Activated naive CD8-positive, alpha-beta T cell (primary cell): ENCODE measurements around the gene AKR1C8.

Source experiments
- H3K27ac Mint-ChIP-seq: one replicate; pipeline ENCODE4 v1.8.0; 2021; ENCODE audit warnings: mixed read lengths
- H3K27me3 Mint-ChIP-seq: one replicate; pipeline ENCODE4 v1.8.0; 2021; ENCODE audit warnings: mixed read lengths
- H3K36me3 Mint-ChIP-seq: one replicate; pipeline ENCODE4 v1.8.0; 2021; ENCODE audit warnings: mixed read lengths
- H3K4me1 Mint-ChIP-seq: one replicate; pipeline ENCODE4 v1.8.0; 2021; ENCODE audit warnings: low read depth, mixed read lengths
- H3K4me3 Mint-ChIP-seq: one replicate; pipeline ENCODE4 v1.8.0; 2021; ENCODE audit warnings: mild to moderate bottlenecking, mixed read lengths
- H3K9me3 Mint-ChIP-seq: one replicate; pipeline ENCODE4 v1.8.0; 2021; ENCODE audit warnings: low read depth, mixed read lengths

Gene AKR1C8

DNA sequence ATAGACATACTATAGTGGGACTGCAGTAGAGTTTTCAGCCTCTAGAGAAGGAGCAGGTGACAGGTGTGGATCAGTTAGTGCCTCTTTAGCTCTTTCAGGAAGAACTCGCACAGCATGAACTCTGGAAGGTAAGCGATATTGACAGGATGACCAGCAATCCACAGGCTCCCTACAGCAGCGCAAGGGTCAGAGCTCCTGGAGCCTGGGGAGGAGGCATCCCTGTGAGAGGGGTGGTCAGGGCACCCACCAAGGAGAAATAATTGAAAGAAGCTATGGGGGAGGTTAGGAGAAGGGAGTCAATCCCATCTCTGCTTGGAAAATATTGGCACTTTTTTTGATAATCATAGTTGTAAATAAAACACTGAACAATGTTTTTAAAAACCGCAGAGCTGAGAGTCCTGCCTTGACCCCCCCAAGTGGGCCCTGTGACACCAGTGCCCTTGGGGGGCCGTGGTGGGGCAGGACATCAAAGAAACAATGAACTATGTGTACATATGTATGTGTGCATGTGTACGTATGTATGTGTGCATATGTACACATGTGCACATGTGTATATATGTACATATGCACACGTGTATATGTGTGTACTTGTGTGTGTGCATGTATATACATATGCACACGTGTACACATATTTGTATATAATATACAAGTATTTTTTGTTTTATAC is 77.0 kb downstream of the AKR1C8 start:
- no peak overlapping the region for H3K4me3 Mint-ChIP-seq
- no peak overlapping the region for H3K27ac Mint-ChIP-seq
- no peaks in the 10 kb centered on the region for H3K4me1 Mint-ChIP-seq
- H3K9me3 Mint-ChIP-seq: no peaks in the 10 kb centered on the region
- no peaks in the 10 kb centered on the region for H3K27me3 Mint-ChIP-seq
- H3K36me3 Mint-ChIP-seq: no peaks in the 10 kb centered on the region

DNA sequence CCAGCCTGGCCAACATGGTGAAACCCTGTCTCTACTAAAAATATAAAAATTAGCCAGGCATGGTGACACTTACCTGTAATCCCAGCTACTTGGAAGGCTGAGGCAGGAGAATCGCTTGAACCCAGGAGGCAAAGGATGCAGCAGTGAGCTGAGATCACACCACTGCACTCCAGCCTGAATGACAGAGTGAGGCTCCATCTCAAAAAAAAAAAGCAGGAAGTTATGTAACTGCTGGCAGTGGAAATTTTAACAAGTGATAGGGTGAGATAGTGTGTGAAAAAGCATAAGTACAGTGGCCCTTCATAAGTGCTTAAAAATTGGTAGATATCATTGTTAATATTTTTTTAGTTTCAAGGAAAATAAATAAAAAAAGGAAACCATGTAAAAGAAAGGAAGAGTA is 78.4 kb downstream of the AKR1C8 start:
- Mint-ChIP-seq H3K9me3 (no peaks in the 10 kb centered on the region), H3K27ac (no peak overlapping the region), H3K4me1 (no peaks in the 10 kb centered on the region), H3K36me3 (no peaks in the 10 kb centered on the region), H3K4me3 (no peak overlapping the region), H3K27me3 (no peaks in the 10 kb centered on the region)

DNA sequence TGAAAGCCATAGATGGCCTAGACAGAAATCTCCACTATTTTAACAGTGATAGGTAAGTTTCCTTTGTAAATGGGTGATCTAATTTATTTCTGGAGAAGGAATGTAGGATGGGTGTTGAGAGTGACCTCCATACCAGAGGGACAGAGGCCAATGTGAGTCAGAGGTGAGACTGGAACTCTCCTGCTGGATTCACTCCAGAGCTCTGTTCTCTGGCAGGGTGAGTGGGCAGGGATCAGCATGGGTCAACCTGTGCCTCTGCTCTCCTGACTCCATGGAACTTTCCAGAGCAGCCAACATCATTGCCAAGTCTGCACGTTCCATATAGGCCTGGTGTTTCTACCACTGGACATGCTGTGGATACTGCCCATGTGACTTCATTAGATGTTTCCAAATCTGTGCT is 79.3 kb downstream of the AKR1C8 start:
- Mint-ChIP-seq H3K27me3 (no peaks in the 10 kb centered on the region), H3K4me3 (no peak overlapping the region), H3K27ac (no peak overlapping the region), H3K36me3 (no peaks in the 10 kb centered on the region), H3K9me3 (no peaks in the 10 kb centered on the region), H3K4me1 (no peaks in the 10 kb centered on the region)
